Measurements from ENCODE around the gene LRRC8B. TPM values are rescaled to one million over a fixed set of nuclear protein-coding genes. Genes with fewer than 3 reads are reported as not detected.

Gene LRRC8B
- total RNA-seq, 3 donors from 2014 or later (not counting 1 experiment from before 2014, with no cell fraction given) = 1.7 to 2.9 (median 2.9) TPM

GRCh38 chr1:89609781-89610456 lies 85.3 kb downstream of the LRRC8B start:
- Mint-ChIP-seq H3K4me3 (no peak overlapping the region), H3K27me3 (ENCODE audit: low read depth in 2 of 2) (no peaks in the 10 kb centered on the region)

GRCh38 chr1:89610457-89611011 lies 85.9 kb downstream of the LRRC8B start:
- H3K27me3 ChIP-seq (ENCODE audit: control insufficient read depth, insufficient read depth, low read length) = no peaks in the 10 kb centered on the region
- peaks cover 45% of the 10 kb centered on the region for H3K4me1 ChIP-seq (ENCODE audit: control insufficient read depth, insufficient read depth, low read length)
- intact Hi-C loops (cut with micrococcal nuclease) = no loop called here
- ATAC-seq = peak; percentile 29 to 55 (median 50)
- peaks cover 55 to 64% of the 10 kb centered on the region in 2 donors for H3K4me1 Mint-ChIP-seq
- 66% methylated on average over 15 of the region's 15 CpGs for WGBS (ENCODE audit: insufficient coverage)
- no peaks in the 10 kb centered on the region for H3K9me3 Mint-ChIP-seq
- H3K36me3 Mint-ChIP-seq = no peaks in the 10 kb centered on the region
- no peaks in the 10 kb centered on the region for H3K27me3 Mint-ChIP-seq (ENCODE audit: low read depth in 2 of 2)
- H3K4me3 ChIP-seq (ENCODE audit: low read length) = no peak overlapping the region
- peak overlapping the region; percentile 50 to 81 for H3K27ac Mint-ChIP-seq
- TF ChIP-seq CTCF (IDR thresholded peaks at IDR 0.05) = no peak
- no peak overlapping the region for H3K27ac ChIP-seq (ENCODE audit: low read length)
- peak overlapping the region; percentile 43 for H3K4me3 Mint-ChIP-seq
- peak; percentile 19 to 86 for DNase-seq
- H3K9me3 ChIP-seq (ENCODE audit: control insufficient read depth, insufficient read depth, low read length) = no peaks in the 10 kb centered on the region
- no peaks in the 10 kb centered on the region for H3K36me3 ChIP-seq (ENCODE audit: control insufficient read depth, insufficient read depth, low read length)

More at GRCh38 chr1:89609781-89610456, 85.3 kb downstream of the LRRC8B start:
- 83% methylated on average over 14 of the region's 14 CpGs for WGBS (ENCODE audit: insufficient coverage)
- DNase-seq (peak in 1 of 2 donors; percentile 64), ATAC-seq (no peak)
- no peak overlapping the region for H3K4me3 ChIP-seq (ENCODE audit: low read length)
- TF ChIP-seq CTCF (IDR thresholded peaks at IDR 0.05) = no peak
- peak overlapping the region in 1 of 2 donors; percentile 92 for H3K27ac Mint-ChIP-seq
- no peaks in the 10 kb centered on the region for H3K27me3 ChIP-seq (ENCODE audit: control insufficient read depth, insufficient read depth, low read length)
- H3K9me3 ChIP-seq (ENCODE audit: control insufficient read depth, insufficient read depth, low read length) = no peaks in the 10 kb centered on the region
- intact Hi-C loops (cut with micrococcal nuclease) = loop anchor here (2.0 kb wide), 1 partner anchor 23 kb away; the partner anchor contains the start of gene LRRC8C
- H3K4me1 Mint-ChIP-seq = peaks cover 55 to 69% of the 10 kb centered on the region in 2 donors
- H3K9me3 Mint-ChIP-seq = no peaks in the 10 kb centered on the region
- no peak overlapping the region for H3K27ac ChIP-seq (ENCODE audit: low read length)
- no peaks in the 10 kb centered on the region for H3K36me3 Mint-ChIP-seq
- H3K36me3 ChIP-seq (ENCODE audit: control insufficient read depth, insufficient read depth, low read length) = no peaks in the 10 kb centered on the region
- peaks cover 49% of the 10 kb centered on the region for H3K4me1 ChIP-seq (ENCODE audit: control insufficient read depth, insufficient read depth, low read length)

GRCh38 chr1:89611721-89612120 lies 87.1 kb downstream of the LRRC8B start:
- peak overlapping the region; percentile 43 for H3K4me3 Mint-ChIP-seq
- H3K36me3 Mint-ChIP-seq = no peaks in the 10 kb centered on the region
- peak overlapping the region; percentile 50 to 81 for H3K27ac Mint-ChIP-seq
- ATAC-seq (peak in 2 of 3 donors; percentile 22 to 23), DNase-seq (peak in 1 of 2 donors; percentile 63)
- H3K36me3 ChIP-seq (ENCODE audit: control insufficient read depth, insufficient read depth, low read length) = no peaks in the 10 kb centered on the region
- peaks cover 39% of the 10 kb centered on the region for H3K4me1 ChIP-seq (ENCODE audit: control insufficient read depth, insufficient read depth, low read length)
- H3K4me3 ChIP-seq (ENCODE audit: low read length) = no peak overlapping the region
- no peaks in the 10 kb centered on the region for H3K9me3 ChIP-seq (ENCODE audit: control insufficient read depth, insufficient read depth, low read length)
- peaks cover 48 to 52% of the 10 kb centered on the region in 2 donors for H3K4me1 Mint-ChIP-seq
- no peaks in the 10 kb centered on the region for H3K27me3 ChIP-seq (ENCODE audit: control insufficient read depth, insufficient read depth, low read length)
- intact Hi-C loops (cut with micrococcal nuclease) = no loop called here
- H3K27ac ChIP-seq (ENCODE audit: low read length) = no peak overlapping the region
- H3K27me3 Mint-ChIP-seq (ENCODE audit: low read depth in 2 of 2) = no peaks in the 10 kb centered on the region
- WGBS (ENCODE audit: insufficient coverage) = 67% methylated on average over 1 of the region's 1 CpG
- TF ChIP-seq CTCF (IDR thresholded peaks at IDR 0.05) = no peak
- H3K9me3 Mint-ChIP-seq = no peaks in the 10 kb centered on the region

Measured in natural killer cell (primary cell).